H9 (cell line): ENCODE data around the gene MBOAT2. TPM values are rescaled to one million over a fixed set of nuclear protein-coding genes. Genes with fewer than 3 reads are reported as not detected.

Experiments
- DNase-seq: peaks from one replicate; pipeline ENCODE4 v3.0.0-alpha.2; 2017
- H2AFZ ChIP-seq: one replicate; pipeline ENCODE4 v1.6.1; 2013; ENCODE audit warnings: mild to moderate bottlenecking, low read length, control low read depth, moderate library complexity
- H2AK5ac ChIP-seq: 2 replicates; pipeline ENCODE4 v1.6.1; 2013; ENCODE audit warnings: low read length, control low read depth, mixed read lengths; ENCODE audit not compliant: insufficient read length
- H2BK120ac ChIP-seq: one replicate; pipeline ENCODE4 v1.6.1; 2013; ENCODE audit warnings: low read depth, mild to moderate bottlenecking, low read length, control low read depth, inconsistent platforms; ENCODE audit not compliant: poor library complexity, severe bottlenecking
- H2BK12ac ChIP-seq: 2 replicates; pipeline ENCODE4 v1.6.1; 2013; ENCODE audit warnings: low read length, control low read depth, mixed read lengths, low read depth; ENCODE audit not compliant: insufficient read length
- H2BK15ac ChIP-seq: 2 replicates; pipeline ENCODE4 v1.6.1; 2013; ENCODE audit warnings: low read depth, low read length, control low read depth
- H2BK20ac ChIP-seq: one replicate; pipeline ENCODE4 v1.6.1; 2013; ENCODE audit warnings: low read depth, mild to moderate bottlenecking, low read length, control low read depth, inconsistent platforms; ENCODE audit not compliant: poor library complexity, severe bottlenecking
- H2BK5ac ChIP-seq: 2 replicates; pipeline ENCODE4 v1.6.1; 2013; ENCODE audit warnings: low read length, control low read depth, mixed read lengths; ENCODE audit not compliant: insufficient read length
- H3K14ac ChIP-seq: 2 replicates; pipeline ENCODE4 v1.6.1; 2013; ENCODE audit warnings: low read length, control low read depth; ENCODE audit not compliant: insufficient read depth
- H3K18ac ChIP-seq: 2 replicates; pipeline ENCODE4 v1.6.1; 2013; ENCODE audit warnings: low read depth, mild to moderate bottlenecking, mixed read lengths, low read length, control low read depth; ENCODE audit not compliant: insufficient read length
- H3K23ac ChIP-seq: 2 replicates; pipeline ENCODE4 v1.6.1; 2013; ENCODE audit warnings: low read length, control low read depth, mixed read lengths, low read depth; ENCODE audit not compliant: insufficient read length
- H3K23me2 ChIP-seq: 2 replicates; pipeline ENCODE4 v1.6.1; 2013; ENCODE audit warnings: low read depth, mild to moderate bottlenecking, mixed read lengths, low read length, control low read depth; ENCODE audit not compliant: insufficient read length, poor library complexity, severe bottlenecking
- H3K27ac ChIP-seq: 2 replicates; pipeline ENCODE4 v1.5.1; 2013; ENCODE audit warnings: low read length, control low read depth, mixed read lengths, low read depth; ENCODE audit not compliant: insufficient read length
- H3K27me3 ChIP-seq: 2 replicates; pipeline ENCODE4 v1.6.1; 2013; ENCODE audit warnings: low read length, control low read depth, inconsistent platforms; ENCODE audit not compliant: insufficient read depth
- H3K4ac ChIP-seq: 2 replicates; pipeline ENCODE4 v1.6.1; 2013; ENCODE audit warnings: low read depth, mild to moderate bottlenecking, control low read depth, inconsistent platforms, low read length, moderate library complexity
- H3K4me1 ChIP-seq: 2 replicates; pipeline ENCODE4 v1.6.1; 2013; ENCODE audit warnings: low read length, control low read depth, inconsistent platforms; ENCODE audit not compliant: insufficient read depth
- H3K4me2 ChIP-seq: 2 replicates; pipeline ENCODE4 v1.6.1; 2013; ENCODE audit warnings: low read length, control low read depth, mixed read lengths; ENCODE audit not compliant: insufficient read length, insufficient read depth
- H3K56ac ChIP-seq: 2 replicates; pipeline ENCODE4 v1.6.1; 2013; ENCODE audit warnings: low read depth, mild to moderate bottlenecking, mixed read lengths, low read length, control low read depth; ENCODE audit not compliant: insufficient read length
- H3K79me1 ChIP-seq: 2 replicates; pipeline ENCODE4 v1.6.1; 2013; ENCODE audit warnings: low read depth, mild to moderate bottlenecking, moderate library complexity, low read length, control low read depth, inconsistent platforms; ENCODE audit not compliant: insufficient read depth, poor library complexity, severe bottlenecking
- H3K79me2 ChIP-seq: 2 replicates; pipeline ENCODE4 v1.6.1; 2013; ENCODE audit warnings: low read length, control low read depth, inconsistent platforms; ENCODE audit not compliant: insufficient read depth
- H3K9ac ChIP-seq: 2 replicates; pipeline ENCODE4 v1.6.1; 2013; ENCODE audit warnings: low read length, control low read depth, mixed read lengths; ENCODE audit not compliant: insufficient read length; ENCODE audit errors: extremely low read depth
- H3K9me3 ChIP-seq: one replicate; pipeline ENCODE4 v1.6.1; 2013; ENCODE audit warnings: low read depth, low read length, inconsistent platforms; ENCODE audit not compliant: control insufficient read depth
- H3T11ph ChIP-seq: one replicate; pipeline ENCODE4 v1.6.1; 2013; ENCODE audit warnings: mild to moderate bottlenecking, low read length, control low read depth, inconsistent platforms
- H4K20me1 ChIP-seq: one replicate; pipeline ENCODE4 v1.6.1; 2013; ENCODE audit not compliant: control insufficient read depth, insufficient read length, insufficient read depth
- H4K5ac ChIP-seq: 2 replicates; pipeline ENCODE4 v1.6.1; 2013; ENCODE audit warnings: low read depth, mild to moderate bottlenecking, mixed read lengths, low read length, control low read depth; ENCODE audit not compliant: insufficient read length
- H4K8ac ChIP-seq: replicated peaks from 2 replicates; pipeline ENCODE4 v1.6.1; 2013; ENCODE audit warnings: low read length, control low read depth, mixed read lengths, low read depth; ENCODE audit not compliant: insufficient read length
- H4K91ac ChIP-seq: 2 replicates; pipeline ENCODE4 v1.6.1; 2013; ENCODE audit warnings: low read depth, mild to moderate bottlenecking, moderate library complexity, mixed read lengths, low read length, control low read depth; ENCODE audit not compliant: insufficient read length
- H3K27ac Mint-ChIP-seq, 3 experiments: 2 replicates in 2 of 3; 3 replicates in 1 of 3; pipeline ENCODE4 v1.8.0; 2020 to 2021; ENCODE audit warnings: mixed read lengths in 3 of 3, mild to moderate bottlenecking in 1 of 3, moderate library complexity in 1 of 3
- H3K27me3 Mint-ChIP-seq: 2 replicates; pipeline ENCODE4 v1.8.0; 2021; ENCODE audit warnings: low read depth, mild to moderate bottlenecking, moderate library complexity, mixed read lengths
- H3K36me3 Mint-ChIP-seq, 3 experiments: 2 replicates in 2 of 3; 3 replicates in 1 of 3; pipeline ENCODE4 v1.8.0; 2020 to 2021; ENCODE audit warnings: low read depth in 3 of 3, mixed read lengths in 3 of 3; ENCODE audit not compliant: insufficient read depth in 1 of 3
- H3K4me1 Mint-ChIP-seq, 2 experiments: 2 replicates each; pipeline ENCODE4 v1.8.0; 2020; ENCODE audit warnings: mixed read lengths in 2 of 2
- H3K4me3 Mint-ChIP-seq, 2 experiments: 2 replicates in 1 of 2; 3 replicates in 1 of 2; pipeline ENCODE4 v1.8.0; 2020 to 2021; ENCODE audit warnings: mild to moderate bottlenecking in 2 of 2, mixed read lengths in 2 of 2, moderate library complexity in 1 of 2
- H3K9me3 Mint-ChIP-seq, 2 experiments: 2 replicates in 1 of 2; 3 replicates in 1 of 2; pipeline ENCODE4 v1.8.0; 2020; ENCODE audit warnings: mild to moderate bottlenecking in 2 of 2, mixed read lengths in 2 of 2, moderate library complexity in 1 of 2
- WGBS: extraction: QIAGEN DNeasy Blood & Tissue Kit; methylation state at CpG from one replicate; pipeline ENCODE4 v1.1.7; 2013; ENCODE audit warnings: missing lambda C conversion rate, low lambda C conversion rate, mixed read lengths; ENCODE audit not compliant: insufficient read length; ENCODE audit errors: extremely low coverage; 5-methylcytosine and 5-hydroxymethylcytosine counted together
- total RNA-seq: library from RNA; stranded (reverse); gene quantifications from 2 replicates; pipeline ENCODE4 v1.2.1, GENCODE V29; 2021
- TF ChIP-seq, protein P1 (sequence below): fragments of 200-600 bp; sonication (generic); conservative IDR thresholded peaks from 3 replicates; pipeline ENCODE4 v1.8.0; 2021; ENCODE audit warnings: antibody characterized with exemption, mild to moderate bottlenecking

The MBOAT2 gene
- total RNA-seq, 1 experiment from 2014 or later: 20.2 TPM

DNA sequence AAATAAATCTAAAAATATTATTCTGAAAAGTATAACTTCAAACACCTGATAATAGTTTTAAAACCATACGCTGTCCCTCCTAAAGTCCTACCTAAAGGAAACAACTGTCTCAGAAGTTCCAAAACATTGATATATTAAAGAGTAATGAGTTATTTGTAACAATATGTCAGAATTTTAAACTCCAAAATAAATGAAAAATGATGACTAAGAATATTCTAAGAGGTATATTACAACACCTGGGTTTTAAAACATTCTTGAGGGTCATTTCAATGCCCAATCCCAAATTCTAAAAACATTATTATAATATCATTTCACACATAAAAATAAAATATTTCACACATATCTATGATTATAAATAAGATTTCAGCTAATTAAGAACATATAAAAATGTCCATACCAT is 186.3 kb downstream of the MBOAT2 start:
- Histone ChIP-seq H3K4me2 (no peak overlapping the region), H3K9me3 (no peaks in the 10 kb centered on the region), H4K20me1 (no peaks in the 10 kb centered on the region), H2BK12ac (no peak overlapping the region), H2BK20ac (no peak overlapping the region), H3K4me1 (no peaks in the 10 kb centered on the region), H3K4ac (no peak overlapping the region), H2AFZ (no peak overlapping the region), H3K27ac (no peak overlapping the region), H3K23me2 (no peaks in the 10 kb centered on the region), H2BK15ac (no peak overlapping the region), H2BK120ac (no peak overlapping the region), H4K5ac (no peak overlapping the region), H3K9ac (no peak overlapping the region), H3K18ac (no peak overlapping the region), H3T11ph (no peak overlapping the region), H3K14ac (no peak overlapping the region), H3K56ac (no peak overlapping the region), H3K79me2 (no peaks in the 10 kb centered on the region), H4K91ac (no peak overlapping the region), H3K27me3 (no peaks in the 10 kb centered on the region), H3K79me1 (no peaks in the 10 kb centered on the region), H3K23ac (no peak overlapping the region), H4K8ac (no peak overlapping the region), H2AK5ac (no peak overlapping the region), H2BK5ac (no peak overlapping the region)
- H3K27me3 Mint-ChIP-seq: no peaks in the 10 kb centered on the region
- H3K27ac Mint-ChIP-seq: no peak overlapping the region
- peaks cover 0 to 2% (median 0%) of the 10 kb centered on the region in 3 experiments; a peak in 3 of 7 replicates for H3K36me3 Mint-ChIP-seq
- H3K9me3 Mint-ChIP-seq: no peaks in the 10 kb centered on the region
- TF ChIP-seq, protein P1, sequence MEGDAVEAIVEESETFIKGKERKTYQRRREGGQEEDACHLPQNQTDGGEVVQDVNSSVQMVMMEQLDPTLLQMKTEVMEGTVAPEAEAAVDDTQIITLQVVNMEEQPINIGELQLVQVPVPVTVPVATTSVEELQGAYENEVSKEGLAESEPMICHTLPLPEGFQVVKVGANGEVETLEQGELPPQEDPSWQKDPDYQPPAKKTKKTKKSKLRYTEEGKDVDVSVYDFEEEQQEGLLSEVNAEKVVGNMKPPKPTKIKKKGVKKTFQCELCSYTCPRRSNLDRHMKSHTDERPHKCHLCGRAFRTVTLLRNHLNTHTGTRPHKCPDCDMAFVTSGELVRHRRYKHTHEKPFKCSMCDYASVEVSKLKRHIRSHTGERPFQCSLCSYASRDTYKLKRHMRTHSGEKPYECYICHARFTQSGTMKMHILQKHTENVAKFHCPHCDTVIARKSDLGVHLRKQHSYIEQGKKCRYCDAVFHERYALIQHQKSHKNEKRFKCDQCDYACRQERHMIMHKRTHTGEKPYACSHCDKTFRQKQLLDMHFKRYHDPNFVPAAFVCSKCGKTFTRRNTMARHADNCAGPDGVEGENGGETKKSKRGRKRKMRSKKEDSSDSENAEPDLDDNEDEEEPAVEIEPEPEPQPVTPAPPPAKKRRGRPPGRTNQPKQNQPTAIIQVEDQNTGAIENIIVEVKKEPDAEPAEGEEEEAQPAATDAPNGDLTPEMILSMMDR: no peak
- WGBS: no CpG with 5 or more reads among the region's 1 CpG
- no peak for DNase-seq
- no peaks in the 10 kb centered on the region for H3K4me1 Mint-ChIP-seq
- no peak overlapping the region for H3K4me3 Mint-ChIP-seq
